Endothelial cell of umbilical vein (primary cell): ENCODE results near the gene STAC2.

Experiments
- CTCF ChIP-seq, 2 donors: IDR thresholded peaks; 1 replicate in 1 of 2; 2 replicates in 1 of 2; pipeline ENCODE4 v1.5.1; 2011; ENCODE audit warnings: low read length in 2 of 2, mild to moderate bottlenecking in 2 of 2, moderate library complexity in 2 of 2, control low read depth in 1 of 2, inconsistent platforms in 1 of 2, low read depth in 1 of 2; ENCODE audit not compliant: insufficient read depth in 1 of 2; ENCODE audit errors: extremely low read depth in 1 of 2
- EZH2 ChIP-seq: IDR thresholded peaks from 2 replicates; pipeline ENCODE4 v1.6.1; 2012; ENCODE audit warnings: borderline replicate concordance, low read depth, mild to moderate bottlenecking, moderate library complexity, low read length, inconsistent platforms; ENCODE audit not compliant: severe bottlenecking
- FOS ChIP-seq: IDR thresholded peaks from 2 replicates; pipeline ENCODE4 v1.6.1; 2011; ENCODE audit warnings: mild to moderate bottlenecking, low read length, moderate library complexity, borderline replicate concordance; ENCODE audit not compliant: insufficient read depth
- GATA2 ChIP-seq: IDR thresholded peaks from 2 replicates; pipeline ENCODE4 v1.7.0; 2011; ENCODE audit warnings: low read depth, mild to moderate bottlenecking, moderate library complexity, mixed read lengths, low read length; ENCODE audit not compliant: insufficient read length, insufficient read depth
- JUN ChIP-seq: IDR thresholded peaks from 2 replicates; pipeline ENCODE4 v1.6.1; 2011; ENCODE audit warnings: borderline replicate concordance, low read depth; ENCODE audit not compliant: insufficient read length, insufficient read depth
- MYC ChIP-seq: IDR thresholded peaks from one replicate; pipeline ENCODE4 v1.6.1; 2011; ENCODE audit warnings: mild to moderate bottlenecking, low read depth, low read length
- POLR2A ChIP-seq: IDR thresholded peaks from 2 replicates; pipeline ENCODE4 v1.6.1; 2012; ENCODE audit warnings: low read depth, mild to moderate bottlenecking, control low read depth, low read length
- POLR2AphosphoS5 ChIP-seq: IDR thresholded peaks from 2 replicates; pipeline ENCODE4 v1.6.1; 2012; ENCODE audit warnings: low read depth, mild to moderate bottlenecking, control low read depth, low read length, moderate library complexity; ENCODE audit not compliant: insufficient read depth

GRCh38 chr17:39210093-39210434 is 15.7 kb downstream of the STAC2 start:
- TF ChIP-seq CTCF (IDR thresholded peaks at IDR 0.05; ENCODE audit: extremely low read depth in 1 of 2, insufficient read depth in 1 of 2, low read depth in 1 of 2, low read length in 2 of 2) (no peak), POLR2A (no peak), POLR2AphosphoS5 (no peak), JUN (no peak), EZH2 (no peak), MYC (no peak), GATA2 (no peak), FOS (no peak)
